ENCODE measurements around the gene TRPV6.

TRPV6 gene

DNA sequence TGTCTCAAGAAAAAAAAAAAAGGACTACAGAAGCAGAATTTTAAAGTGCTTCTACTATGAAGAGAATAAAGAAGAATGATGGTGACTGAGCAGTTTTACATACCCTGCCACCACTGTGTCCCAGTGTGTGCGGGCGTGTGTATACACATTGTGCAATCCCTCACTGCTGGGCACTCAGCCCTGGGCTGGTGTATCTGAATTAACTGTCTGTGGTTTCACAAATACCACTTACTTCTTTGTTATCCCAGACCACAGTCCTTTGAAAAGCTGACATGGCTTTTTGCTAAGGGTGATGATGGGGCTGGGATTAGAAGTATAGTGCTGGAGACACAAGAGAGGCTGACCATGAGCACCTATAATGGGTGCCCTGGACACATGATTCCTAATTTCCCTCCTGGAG, 21.1 kb upstream of the TRPV6 start:
- no peak for DNase-seq

- no peak for DNase-seq
Measured at GRCh38 chr7:142905759-142906158, 20.2 kb upstream of the TRPV6 start.

DNA sequence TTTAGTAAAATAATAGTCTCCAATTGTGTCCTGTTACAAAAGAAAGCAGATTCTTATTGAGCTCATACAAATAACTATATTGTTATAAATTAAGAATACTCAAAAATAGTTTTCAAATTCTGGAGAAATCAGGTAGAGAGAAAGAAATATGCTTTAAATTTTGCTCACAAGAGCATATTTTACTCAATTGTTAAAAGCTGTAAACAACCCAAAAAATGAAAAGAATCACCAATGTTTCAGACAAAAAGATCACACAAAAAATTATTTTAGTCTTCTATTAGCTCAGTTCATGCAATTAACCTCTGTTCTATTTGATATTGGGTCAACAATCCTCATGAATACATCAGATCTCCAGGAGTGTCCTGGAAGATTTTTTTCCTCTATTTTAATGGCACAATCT, 18.6 kb upstream of the TRPV6 start:
- no peak for DNase-seq

DNA sequence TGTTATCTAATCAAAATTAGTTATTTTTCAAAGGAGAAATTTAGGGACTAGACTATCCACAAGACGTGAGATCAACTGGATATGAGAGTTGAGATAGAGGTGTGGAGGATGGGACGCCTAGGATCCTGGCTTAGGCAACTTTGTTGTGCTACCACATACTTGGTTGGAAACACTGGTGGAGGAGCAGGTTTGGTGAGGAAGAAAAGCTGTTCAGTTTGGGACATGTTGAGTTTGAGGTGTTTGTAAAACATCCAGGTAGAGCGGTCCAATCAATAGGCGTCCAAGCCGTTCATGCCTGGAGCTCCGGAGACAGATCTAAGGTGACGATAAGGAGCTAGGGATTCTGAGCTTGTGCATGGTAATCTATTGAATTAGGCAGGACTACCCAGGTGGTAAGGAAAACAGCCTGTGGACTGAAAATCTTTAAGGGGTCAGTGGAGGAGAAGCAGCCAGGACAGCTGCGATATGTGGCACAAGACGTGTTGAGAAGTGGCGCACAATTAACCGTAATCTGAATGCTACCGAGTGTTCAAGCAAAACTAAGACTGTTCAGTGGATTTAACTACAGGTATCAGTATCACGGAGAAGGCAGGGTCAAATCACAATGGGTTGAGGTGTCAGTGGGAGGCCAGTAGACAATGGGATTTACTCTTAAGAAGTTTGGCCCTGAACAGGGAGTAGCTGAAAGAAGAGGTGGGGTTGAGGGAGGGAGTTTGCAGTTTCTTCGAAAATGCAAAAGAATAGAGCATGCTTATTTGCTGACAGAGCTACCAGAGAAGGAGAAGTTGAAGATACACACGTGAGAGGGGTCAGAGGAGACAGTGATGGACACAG, 16.1 kb upstream of the TRPV6 start:
- DNase-seq: no peak

- DNase-seq: no peak
Measured at GRCh38 chr7:142899661-142900060, 14.1 kb upstream of the TRPV6 start.

DNA sequence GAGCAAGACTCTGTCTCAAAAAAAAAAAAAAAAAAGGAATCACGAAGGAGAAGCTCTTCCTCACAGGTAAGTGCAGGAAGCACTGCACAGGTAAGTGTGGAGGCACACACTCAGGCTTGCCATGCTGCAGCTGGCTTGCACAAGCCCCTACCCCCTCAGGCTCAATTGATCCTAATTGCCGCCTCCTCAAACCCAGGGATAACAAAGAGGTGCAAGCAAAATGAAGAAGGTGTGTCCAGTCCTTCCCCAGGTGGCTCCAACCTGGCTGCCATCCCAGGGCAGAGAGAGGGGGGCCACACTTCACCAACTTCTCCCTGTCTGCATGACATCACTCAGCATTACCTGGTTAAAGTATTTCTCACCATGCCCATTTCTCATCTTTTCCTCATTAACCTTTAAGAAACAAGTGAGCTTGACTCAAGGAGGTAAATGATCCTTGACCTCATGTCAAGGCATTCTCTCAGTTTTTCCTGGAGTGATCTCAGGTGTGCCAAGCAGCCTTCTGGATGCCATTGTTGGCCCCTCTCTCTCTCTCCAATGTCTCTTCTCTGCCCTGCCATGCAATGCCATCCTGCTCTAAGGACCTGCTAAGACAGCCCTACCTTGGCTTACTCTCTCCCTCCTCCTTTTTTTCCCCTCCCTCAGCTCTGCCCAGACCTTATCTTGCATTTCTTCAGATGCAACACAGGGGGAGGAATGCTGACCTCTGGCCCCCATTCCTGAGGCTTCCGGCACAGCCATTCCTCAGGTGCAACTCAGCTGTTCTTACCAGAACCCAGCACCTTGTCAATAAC, 13.0 kb upstream of the TRPV6 start:
- no peak for DNase-seq

- no peak for DNase-seq
Measured at GRCh38 chr7:142897691-142898090, 12.1 kb upstream of the TRPV6 start.

- DNase-seq: no peak
Measured at GRCh38 chr7:142896741-142897379, 11.3 kb upstream of the TRPV6 start.

DNA sequence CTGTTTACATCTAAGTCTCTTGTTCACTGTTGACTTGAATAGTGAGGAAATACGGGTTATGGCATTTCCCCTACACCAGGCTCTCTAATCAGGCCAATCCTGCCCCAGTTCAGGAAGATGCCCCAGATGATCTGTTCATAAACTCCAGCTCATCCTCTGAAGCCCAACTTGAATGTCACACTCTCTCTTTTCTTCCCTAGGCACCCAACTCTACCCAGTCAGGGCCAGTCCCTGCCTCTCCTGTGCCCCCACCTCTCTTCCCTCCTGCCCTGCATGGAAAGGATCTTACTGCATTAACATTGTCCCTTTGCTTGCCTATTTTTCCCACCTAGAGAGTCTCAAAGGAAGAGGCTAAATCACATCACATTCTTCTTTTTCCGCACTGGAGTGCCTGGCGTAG, 10.6 kb upstream of the TRPV6 start:
- DNase-seq: no peak

GRCh38 chr7:142894985-142895593, 9.5 kb upstream of the TRPV6 start:
- no peak for DNase-seq

DNA sequence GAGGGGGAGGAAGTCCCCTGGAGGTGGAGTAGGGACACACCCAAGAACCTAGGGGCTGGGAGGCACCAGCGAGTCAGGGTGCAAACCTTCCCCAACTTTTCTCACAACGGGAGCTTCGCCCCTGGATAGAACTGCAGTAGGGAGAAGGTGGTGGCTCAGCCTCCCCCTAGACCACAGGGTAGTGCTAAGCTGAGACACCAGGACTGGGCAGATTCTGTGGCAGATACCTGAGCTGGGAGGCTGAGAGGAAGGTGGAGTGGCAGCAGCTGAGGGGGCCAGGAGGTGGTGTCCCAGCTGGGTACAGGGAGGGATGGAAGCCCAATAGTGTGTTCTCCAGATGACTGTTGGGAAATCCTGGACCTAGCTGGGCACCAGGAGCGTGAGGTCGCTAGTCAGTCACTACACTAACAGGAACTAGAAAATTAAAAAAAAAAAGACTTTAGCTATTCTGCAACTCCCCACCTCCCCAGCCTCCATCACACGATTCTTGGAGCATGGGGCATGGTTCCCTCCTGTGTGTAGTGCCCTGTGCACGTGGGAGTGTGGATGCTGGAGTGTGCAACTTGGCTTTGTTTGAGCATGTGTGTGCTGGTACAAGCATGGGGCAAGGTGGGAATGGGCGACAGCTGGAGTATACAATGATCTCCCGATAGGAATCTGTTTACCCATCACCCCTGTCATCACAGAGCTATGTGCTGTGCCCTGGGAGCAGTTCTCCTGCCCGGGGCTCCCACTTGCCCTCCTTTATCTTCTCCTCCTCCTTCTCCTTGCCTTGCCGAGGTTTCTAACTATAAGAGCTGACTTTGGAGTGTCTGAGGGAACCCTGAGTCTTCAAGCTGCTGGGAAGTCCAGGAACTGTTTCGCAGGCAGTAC, 8.8 kb upstream of the TRPV6 start:
- DNase-seq: no peak

- no peak for DNase-seq
Measured at GRCh38 chr7:142892951-142893350, 7.4 kb upstream of the TRPV6 start.

- no peak for DNase-seq
Measured at GRCh38 chr7:142891490-142892082, 6.0 kb upstream of the TRPV6 start.

- DNase-seq: no peak
Measured at GRCh38 chr7:142890874-142891485, 5.4 kb upstream of the TRPV6 start.

GRCh38 chr7:142889816-142890215, 4.3 kb upstream of the TRPV6 start:
- DNase-seq: no peak

DNA sequence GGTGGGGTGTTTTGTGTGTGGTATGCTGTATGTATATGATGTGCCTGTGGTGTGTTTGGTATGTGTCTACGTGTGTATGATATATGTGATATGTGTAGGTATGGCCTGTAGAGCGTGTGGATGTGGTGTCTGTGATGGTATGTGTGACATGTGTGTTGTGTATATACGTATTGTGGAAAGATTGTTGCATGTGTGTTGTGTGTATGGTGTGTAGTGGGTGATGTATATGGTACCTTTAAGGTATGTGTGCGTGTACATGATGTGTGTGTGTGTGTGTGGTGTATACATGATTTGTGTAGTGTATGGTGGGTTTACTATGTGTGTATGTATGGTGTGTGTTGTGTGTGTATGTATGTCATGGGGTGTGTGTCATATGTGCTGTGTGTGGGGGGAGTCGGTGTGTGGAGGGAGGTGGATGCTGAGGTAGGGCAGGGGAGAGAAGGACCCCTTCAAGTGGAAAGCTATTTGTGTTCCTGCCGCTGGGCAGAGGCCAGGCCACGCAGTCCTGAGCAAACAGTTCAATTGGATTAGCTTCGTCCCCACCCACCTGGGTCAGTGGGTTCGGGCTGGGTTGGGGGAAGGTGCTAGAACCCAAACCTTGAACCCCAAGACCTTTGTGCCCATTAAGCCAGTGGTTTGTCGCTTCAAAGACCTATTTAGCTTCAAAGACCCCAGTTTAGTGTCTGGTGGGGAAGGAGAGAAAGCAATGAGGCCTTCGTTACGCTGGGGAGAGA, 1.9 kb upstream of the TRPV6 start:
- DNase-seq: no peak

- no peak for DNase-seq
Measured at GRCh38 chr7:142886866-142887265, 1.3 kb upstream of the TRPV6 start.

DNA sequence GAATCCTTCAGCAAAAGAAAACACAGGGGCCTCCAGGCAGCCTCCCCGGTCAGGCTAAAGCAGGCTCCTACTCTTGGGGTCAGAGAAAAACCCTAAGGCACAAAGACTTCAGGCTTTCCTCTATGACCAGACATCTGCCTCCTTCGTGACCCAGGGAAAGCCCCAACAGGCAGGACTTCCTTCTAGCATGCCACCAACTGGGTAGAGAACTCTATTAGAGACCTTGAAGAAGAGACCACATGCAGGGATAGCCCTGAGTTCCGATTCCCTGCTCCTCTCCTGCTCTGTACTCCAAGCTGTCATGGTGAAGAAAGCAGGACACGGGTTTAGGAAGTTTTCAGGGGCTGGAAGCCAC, 1.3 kb downstream of the TRPV6 start:
- DNase-seq: peak; percentile 47

DNA sequence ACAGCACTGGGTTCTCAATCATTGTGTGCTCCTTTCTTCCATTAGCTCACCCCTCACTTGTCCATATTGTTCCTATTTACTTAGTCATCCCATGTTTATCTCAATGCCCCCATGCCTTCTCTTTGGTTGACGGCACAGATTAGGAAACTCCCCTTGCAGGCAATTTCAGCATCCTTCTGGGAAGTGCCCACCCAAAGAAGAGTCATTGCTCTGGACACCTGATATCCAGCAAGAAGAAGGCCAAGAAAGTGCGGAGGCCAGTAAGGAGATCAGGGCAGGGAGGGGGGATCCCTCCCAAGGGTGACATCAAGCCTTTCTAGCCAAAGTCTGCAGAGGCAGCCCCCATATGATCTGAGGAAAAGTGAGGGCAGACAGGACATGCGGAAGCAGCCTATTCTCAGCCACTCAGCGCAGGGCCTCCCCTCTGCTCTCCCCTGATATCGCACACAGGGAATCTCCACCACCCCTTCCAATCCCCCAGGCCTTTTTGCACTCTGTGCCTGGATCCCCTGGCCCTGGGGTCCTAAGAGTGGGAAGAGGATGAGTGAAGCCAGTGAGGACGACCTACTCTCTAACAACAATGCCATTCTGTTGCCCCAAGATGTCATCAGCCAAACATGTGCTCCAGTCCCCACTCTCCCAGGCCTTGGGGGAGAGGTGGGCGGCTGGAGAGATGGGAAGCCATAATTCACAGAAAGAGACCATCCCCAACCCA, 1.8 kb downstream of the TRPV6 start:
- DNase-seq: no peak

DNA sequence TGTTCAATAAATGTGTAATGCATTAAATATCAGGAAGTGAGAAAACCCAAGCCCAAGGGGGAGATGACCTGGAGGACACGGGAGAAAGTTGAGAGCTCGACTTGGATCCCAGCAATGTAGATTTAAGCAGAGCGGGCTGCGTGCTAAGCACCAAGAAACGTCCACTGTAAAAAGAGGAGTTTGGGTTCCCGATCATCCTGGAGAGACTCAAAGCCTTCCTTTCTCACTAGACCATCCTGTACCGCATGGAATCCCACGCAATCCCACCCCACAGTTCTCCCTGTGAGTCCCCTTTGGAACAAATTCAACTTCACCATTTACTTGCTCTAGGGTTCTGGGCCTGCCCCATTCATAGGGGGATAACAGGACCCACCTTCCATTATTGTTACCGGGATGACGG, 2.4 kb downstream of the TRPV6 start:
- DNase-seq: no peak

Measured in inflammatory macrophage treated with lipopolysaccharide for 4 hours (primary cell).